KOPT-K1 (cell line): ENCODE measurements around the gene CNIH3.

ENCODE experiments used
- H3K27ac ChIP-seq: fragments of 200-600 bp; sonication (generic); 2 replicates; pipeline ENCODE4 v1.5.1; 2016; ENCODE audit warnings: antibody characterized with exemption, mild to moderate bottlenecking, low read depth, low read length; ENCODE audit not compliant: poor library complexity, severe bottlenecking
- H3K36me3 ChIP-seq: fragments of 200-600 bp; sonication (generic); 2 replicates; pipeline ENCODE4 v1.5.1; 2017; ENCODE audit warnings: antibody characterized with exemption, mild to moderate bottlenecking, low read length, moderate library complexity; ENCODE audit not compliant: insufficient read depth
- H3K9me3 ChIP-seq: fragments of 200-600 bp; sonication (generic); 2 replicates; pipeline ENCODE4 v1.5.1; 2017; ENCODE audit warnings: antibody characterized with exemption, low read length, mild to moderate bottlenecking; ENCODE audit not compliant: insufficient read depth, poor library complexity, severe bottlenecking

Gene CNIH3

DNA sequence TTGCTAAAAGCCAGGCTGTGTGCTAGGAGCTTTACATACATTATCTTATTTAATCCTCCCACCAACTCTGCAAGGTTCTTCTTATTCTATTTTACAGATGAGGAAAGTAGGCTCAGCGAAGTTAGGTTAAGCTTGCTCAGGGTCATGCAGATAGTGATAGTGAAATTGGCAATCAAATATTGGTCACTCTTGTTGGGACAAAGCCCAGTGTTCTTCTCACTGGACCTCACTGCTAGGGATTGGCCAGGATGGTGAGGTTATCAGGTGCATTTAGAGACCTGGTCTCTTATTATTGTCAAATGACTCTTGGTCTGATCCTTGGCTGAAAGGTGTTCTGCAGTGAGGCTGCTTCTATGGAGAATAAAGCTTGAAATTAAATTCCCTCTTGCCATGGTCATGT, 145.1 kb downstream of the CNIH3 start:
- Histone ChIP-seq H3K36me3 (no peaks in the 10 kb centered on the region), H3K9me3 (peaks cover 14% of the 10 kb centered on the region), H3K27ac (no peak overlapping the region)

DNA sequence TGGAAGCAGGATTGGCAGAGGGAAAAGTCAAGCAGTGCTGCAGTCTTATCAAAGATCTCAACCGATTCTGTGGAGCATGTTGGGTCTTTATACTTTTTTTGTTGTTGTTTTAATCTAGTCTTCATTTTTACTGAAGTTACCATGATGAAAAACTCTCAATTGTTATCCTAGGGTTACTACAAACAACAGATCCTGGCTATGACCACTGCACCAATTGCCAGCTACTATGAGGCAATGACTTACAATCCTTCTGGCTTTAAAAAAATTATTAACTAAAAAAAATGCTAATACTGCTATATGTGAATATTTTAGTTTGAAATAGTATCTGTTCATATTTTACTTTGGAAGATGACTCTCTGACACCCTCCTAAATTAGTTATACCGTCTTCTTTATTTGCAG, 145.9 kb downstream of the CNIH3 start:
- Histone ChIP-seq H3K9me3 (peaks cover 14% of the 10 kb centered on the region), H3K36me3 (no peaks in the 10 kb centered on the region)

GRCh38 chr1:224762701-224763100, 146.6 kb downstream of the CNIH3 start:
- Histone ChIP-seq H3K9me3 (peaks cover 14% of the 10 kb centered on the region), H3K27ac (no peak overlapping the region), H3K36me3 (no peaks in the 10 kb centered on the region)

More for the DNA sequence above, 145.9 kb downstream of the CNIH3 start:
- H3K27ac ChIP-seq = no peak overlapping the region

DNA sequence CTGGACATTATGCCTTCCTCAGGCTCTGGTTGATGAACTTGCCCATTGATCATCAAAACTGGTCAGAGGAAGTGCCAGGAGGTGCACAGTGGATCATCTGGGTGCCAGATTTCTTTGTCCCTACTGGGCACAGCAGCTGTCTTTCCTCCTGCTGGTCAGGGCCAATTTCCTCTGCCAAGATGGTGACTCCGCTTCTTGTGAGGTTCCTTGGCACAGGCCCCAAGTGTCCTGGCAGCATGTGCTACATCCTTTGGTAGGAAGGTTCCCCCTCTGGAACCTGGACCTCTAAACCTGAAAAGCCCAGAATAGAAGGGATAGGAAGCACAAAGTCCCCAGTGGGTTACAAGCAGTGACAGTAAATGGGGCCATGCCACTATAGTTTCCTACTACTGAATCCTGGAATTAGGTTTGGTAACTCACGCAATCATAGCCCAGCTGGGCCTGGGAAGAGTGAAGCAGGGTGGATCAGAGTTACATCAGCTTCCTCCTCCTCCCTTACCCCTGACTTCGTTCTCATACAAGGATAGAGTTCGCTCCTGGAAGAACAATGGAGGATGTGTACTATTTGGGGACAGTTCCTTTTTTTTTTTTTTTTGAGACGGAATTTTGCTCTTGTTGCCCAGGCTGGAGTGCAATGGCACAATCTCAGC, 147.1 kb downstream of the CNIH3 start:
- peaks cover 14% of the 10 kb centered on the region for H3K9me3 ChIP-seq
- H3K27ac ChIP-seq = no peak overlapping the region

DNA sequence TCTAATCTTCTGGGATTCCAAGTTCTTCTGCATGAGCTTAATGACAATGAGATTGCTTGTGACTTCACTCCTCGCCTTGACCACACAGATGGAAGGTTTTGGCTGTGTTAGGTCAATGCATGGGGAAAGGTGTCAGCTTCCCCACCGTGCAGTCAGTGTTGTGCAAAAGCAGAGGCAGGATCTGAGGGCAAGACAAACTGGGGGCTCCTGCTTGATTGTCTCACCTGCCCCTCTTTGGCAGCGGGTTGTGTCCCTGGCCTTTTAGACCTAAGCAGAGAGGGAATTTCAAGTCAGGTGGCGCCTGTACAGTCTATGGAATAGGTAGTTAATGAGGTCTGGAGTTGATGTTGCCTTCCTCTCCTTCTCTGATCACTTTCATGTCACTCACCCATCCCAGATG, 150.1 kb downstream of the CNIH3 start:
- H3K36me3 ChIP-seq = no peaks in the 10 kb centered on the region
- no peaks in the 10 kb centered on the region for H3K9me3 ChIP-seq
- H3K27ac ChIP-seq = no peak overlapping the region

More for the DNA sequence above, 147.1 kb downstream of the CNIH3 start:
- no peaks in the 10 kb centered on the region for H3K36me3 ChIP-seq

DNA sequence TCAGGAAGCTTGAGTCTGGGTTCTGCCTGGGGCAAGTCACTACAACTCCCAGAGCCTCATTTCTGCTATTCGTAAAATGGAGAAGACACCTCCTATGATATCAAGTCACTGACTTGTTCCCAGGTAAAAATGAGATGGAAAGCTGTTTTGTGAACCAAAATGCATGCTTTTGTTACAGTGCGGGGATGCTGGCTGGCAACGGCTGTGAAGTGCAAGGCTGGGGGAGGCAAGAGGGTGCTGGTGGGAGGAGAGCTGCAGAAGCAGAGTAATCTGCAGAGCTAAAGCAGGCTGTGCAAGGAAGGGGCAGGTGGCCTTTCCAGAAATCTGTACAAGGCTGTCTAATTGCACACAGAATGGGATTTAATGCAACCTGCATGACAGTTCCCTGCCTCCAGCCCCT, 150.9 kb downstream of the CNIH3 start:
- Histone ChIP-seq H3K36me3 (no peaks in the 10 kb centered on the region), H3K9me3 (no peaks in the 10 kb centered on the region), H3K27ac (no peak overlapping the region)

- Histone ChIP-seq H3K36me3 (no peaks in the 10 kb centered on the region), H3K9me3 (no peaks in the 10 kb centered on the region), H3K27ac (no peak overlapping the region)
Measured at GRCh38 chr1:224767676-224768075, 151.6 kb downstream of the CNIH3 start.

DNA sequence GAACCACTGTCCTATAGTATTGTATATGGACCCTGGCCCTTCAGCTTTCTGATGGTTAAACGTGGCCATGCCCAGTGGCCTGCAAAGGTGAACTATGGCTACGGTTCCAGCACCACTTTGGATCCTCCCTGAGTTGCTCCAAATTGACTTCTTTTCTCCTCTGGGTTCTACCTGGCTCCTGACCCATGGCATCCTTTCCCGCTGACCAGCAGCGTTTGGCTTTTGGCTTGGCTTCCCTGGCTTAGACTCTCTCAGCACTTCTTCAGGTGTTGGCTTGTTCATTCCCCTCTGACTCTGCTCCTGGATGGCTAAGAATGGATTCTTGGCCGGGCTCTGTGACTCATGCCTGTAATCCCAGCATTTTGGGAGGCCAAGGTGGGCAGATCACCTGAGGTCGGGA, 152.9 kb downstream of the CNIH3 start:
- Histone ChIP-seq H3K9me3 (no peaks in the 10 kb centered on the region), H3K36me3 (no peaks in the 10 kb centered on the region), H3K27ac (no peak overlapping the region)

DNA sequence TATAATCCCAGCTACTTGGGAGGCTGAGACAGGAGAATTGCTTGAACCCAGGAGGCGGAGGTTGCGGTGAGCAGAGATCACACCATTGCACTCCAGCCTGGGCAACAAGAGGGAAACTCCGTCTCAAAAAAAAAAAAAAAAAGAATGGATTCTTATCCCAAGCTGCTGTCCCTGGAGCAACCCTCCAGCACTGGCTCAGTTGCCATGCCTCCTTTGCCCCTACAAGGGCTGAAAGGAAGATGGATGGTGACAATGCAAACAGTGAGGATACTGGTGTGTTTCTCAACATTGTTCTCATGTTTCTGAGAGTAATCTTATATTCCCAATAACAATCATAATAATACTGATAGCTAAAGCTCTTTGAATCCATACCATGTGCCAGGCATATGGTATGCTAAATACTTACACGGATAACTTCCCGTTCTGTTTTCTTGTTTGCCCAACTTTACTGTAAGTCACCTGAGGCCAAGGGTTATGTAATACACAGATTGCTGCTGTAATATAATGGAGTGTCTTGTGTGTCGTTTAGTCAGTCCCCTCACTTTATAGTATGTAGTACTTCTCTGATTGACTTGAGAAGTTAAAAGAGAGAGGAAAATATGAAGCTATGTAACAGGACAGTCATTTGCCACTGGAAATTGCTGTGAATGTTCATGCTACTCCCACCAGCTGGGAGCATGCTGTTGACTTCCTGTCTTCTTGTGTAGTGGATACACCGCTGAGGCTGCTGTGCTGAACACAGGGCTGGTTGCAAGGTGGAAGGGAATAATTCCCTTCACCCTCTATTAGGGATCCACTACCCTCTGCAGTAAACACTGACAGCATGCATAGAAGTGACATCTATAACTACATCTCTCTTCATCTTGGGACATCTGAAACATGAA, 153.6 kb downstream of the CNIH3 start:
- H3K9me3 ChIP-seq = no peaks in the 10 kb centered on the region
- no peaks in the 10 kb centered on the region for H3K36me3 ChIP-seq
- H3K27ac ChIP-seq = no peak overlapping the region

DNA sequence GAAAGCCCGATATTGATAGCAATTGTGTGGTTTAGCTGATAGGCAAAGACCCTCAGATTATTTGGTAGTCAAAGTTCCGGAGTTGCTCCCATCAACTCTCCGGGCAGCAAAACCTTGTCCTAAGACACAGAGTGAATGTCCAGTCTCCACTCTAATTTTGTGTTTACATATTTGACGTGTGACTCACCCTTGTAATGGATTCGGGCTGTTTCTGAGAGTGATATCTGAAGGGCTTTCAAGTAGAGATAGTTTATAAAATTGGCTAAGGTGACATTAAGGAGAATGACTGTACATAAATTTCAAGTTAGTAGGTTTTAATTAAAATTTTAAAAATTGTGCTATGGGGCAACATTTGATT, 154.2 kb downstream of the CNIH3 start:
- Histone ChIP-seq H3K36me3 (no peaks in the 10 kb centered on the region), H3K9me3 (no peaks in the 10 kb centered on the region), H3K27ac (no peak overlapping the region)

- Histone ChIP-seq H3K36me3 (no peaks in the 10 kb centered on the region), H3K9me3 (no peaks in the 10 kb centered on the region), H3K27ac (no peak overlapping the region)
Measured at GRCh38 chr1:224773646-224774045, 157.5 kb downstream of the CNIH3 start.

GRCh38 chr1:224774378-224774777, 158.3 kb downstream of the CNIH3 start:
- Histone ChIP-seq H3K9me3 (no peaks in the 10 kb centered on the region), H3K36me3 (no peaks in the 10 kb centered on the region), H3K27ac (no peak overlapping the region)

GRCh38 chr1:224777180-224777579, 161.1 kb downstream of the CNIH3 start:
- Histone ChIP-seq H3K27ac (no peak overlapping the region), H3K36me3 (no peaks in the 10 kb centered on the region), H3K9me3 (peaks cover under 1% of the 10 kb centered on the region)

DNA sequence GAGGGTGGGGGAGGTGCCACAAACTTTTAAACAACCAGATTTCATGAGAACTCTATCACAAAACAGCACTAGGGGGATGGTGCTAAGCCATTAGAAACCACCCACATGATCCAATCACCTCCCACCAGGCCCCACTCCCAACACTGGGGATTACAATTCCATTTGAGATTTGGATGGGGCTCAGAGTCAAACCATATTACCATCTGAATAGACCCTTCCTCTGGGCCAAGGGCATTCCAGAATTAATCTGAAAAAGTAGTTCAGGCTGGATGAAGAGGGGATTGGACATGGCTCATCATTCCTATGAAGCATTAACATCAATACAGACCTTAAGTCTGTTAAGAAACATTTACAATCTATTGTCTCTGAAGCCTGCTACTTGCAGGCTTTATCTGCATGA, 163.4 kb downstream of the CNIH3 start:
- H3K27ac ChIP-seq = no peak overlapping the region
- no peaks in the 10 kb centered on the region for H3K36me3 ChIP-seq
- H3K9me3 ChIP-seq = peaks cover 3% of the 10 kb centered on the region

GRCh38 chr1:224780736-224781135, 164.6 kb downstream of the CNIH3 start:
- H3K9me3 ChIP-seq = peaks cover 3% of the 10 kb centered on the region
- H3K27ac ChIP-seq = no peak overlapping the region
- H3K36me3 ChIP-seq = no peaks in the 10 kb centered on the region

- H3K9me3 ChIP-seq = peaks cover 9% of the 10 kb centered on the region
- H3K36me3 ChIP-seq = no peaks in the 10 kb centered on the region
- no peak overlapping the region for H3K27ac ChIP-seq
Measured at GRCh38 chr1:224781800-224782199, 165.7 kb downstream of the CNIH3 start.
